ENCODE results near the gene SPTLC2. TPM values are rescaled to one million over a fixed set of nuclear protein-coding genes. Genes with fewer than 3 reads are reported as not detected.
"Not testable (repeated sequence)": the region's sequence is repeated elsewhere in the genome, so short reads cannot be mapped to it uniquely, and the experiment has no call there.

SPTLC2 gene
- total RNA-seq, 4 donors from 2014 or later = 14.5 to 51.3 (median 35.8) TPM

- intact Hi-C loops (cut with DNase I; ENCODE audit: low total_unique reads) = no loop called here
- no peaks in the 10 kb centered on the region for H3K36me3 ChIP-seq
- H3K27me3 ChIP-seq = no peaks in the 10 kb centered on the region
- H3K4me1 ChIP-seq = peaks cover 0 to 63% (median 41%) of the 10 kb centered on the region in 4 donors
- H3K4me3 ChIP-seq = no peak overlapping the region
- peak overlapping the region; percentile 67 to 83 (median 80) for H3K27ac ChIP-seq
- TF ChIP-seq CTCF (IDR thresholded peaks at IDR 0.05) (no peak), POLR2A (IDR thresholded peaks at IDR 0.05) (no peak), POLR2AphosphoS5 (IDR thresholded peaks at IDR 0.05) (no peak)
- H3K9me3 ChIP-seq = no peaks in the 10 kb centered on the region
- WGBS, 2 donors (ENCODE audit: low coverage in 1 of 2) = 47 to 56% methylated on average over 5 of the region's 5 CpGs
- in situ Hi-C loops (cut with MboI; ENCODE audit: low pct_ligation_motif_present in 1 of 4, low pct_unique_long_range_greater_than_20kb in 1 of 4, low sequenced_read_pairs in 3 of 4) = no loop called here
- no peak for DNase-seq
These were observed 27.3 kb downstream of the SPTLC2 start for GRCh38 chr14:77589099-77589498.

DNA sequence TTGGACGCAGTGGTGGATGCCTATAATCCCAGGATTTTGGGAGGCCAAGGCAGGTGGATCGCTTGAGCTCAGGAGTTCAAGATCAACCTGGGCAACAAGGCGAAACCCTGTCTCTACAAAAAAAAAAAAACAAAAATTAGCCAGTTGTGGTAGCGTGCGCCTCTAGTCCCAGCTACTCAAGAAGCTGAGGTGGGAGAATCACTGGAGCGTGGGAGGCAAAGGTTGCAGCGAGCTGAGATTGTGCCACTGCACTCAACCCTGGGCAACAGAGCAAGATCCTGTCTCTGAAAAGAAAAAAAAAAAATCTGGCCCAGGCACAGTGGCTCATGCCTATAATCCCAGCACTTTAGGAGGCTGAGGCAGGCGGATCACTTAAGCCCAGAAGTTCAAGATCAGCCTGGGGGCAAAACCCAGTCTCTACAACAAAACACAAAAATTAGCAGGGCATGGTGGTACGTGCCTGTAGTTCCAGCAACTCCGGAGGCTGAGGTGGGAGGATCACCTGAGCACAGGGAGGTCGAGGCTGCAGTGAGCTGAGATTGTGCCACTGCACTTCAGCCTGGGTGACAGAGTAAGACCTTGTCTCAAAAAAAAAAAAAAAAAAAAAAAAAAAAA is 27.9 kb downstream of the SPTLC2 start:
- intact Hi-C loops (cut with DNase I; ENCODE audit: low total_unique reads); H3K9me3 ChIP-seq; in situ Hi-C loops (cut with MboI; ENCODE audit: low pct_ligation_motif_present in 1 of 4, low pct_unique_long_range_greater_than_20kb in 1 of 4, low sequenced_read_pairs in 3 of 4); DNase-seq; H3K4me3 ChIP-seq; H3K27me3 ChIP-seq; H3K36me3 ChIP-seq: not testable (repeated sequence)
- peaks cover 0 to 62% (median 43%) of the 10 kb centered on the region in 4 donors for H3K4me1 ChIP-seq
- 88 to 95% methylated on average over 4 to 11 of the region's 11 CpGs for WGBS, 2 donors (ENCODE audit: low coverage in 1 of 2)
- peak overlapping the region in 3 of 4 donors; percentile 80 to 83 (median 80) for H3K27ac ChIP-seq

- intact Hi-C loops (cut with DNase I; ENCODE audit: low total_unique reads) = no loop called here
- 73 to 81% methylated on average over 2 to 3 of the region's 3 CpGs for WGBS, 2 donors (ENCODE audit: low coverage in 1 of 2)
- no peak for DNase-seq
- in situ Hi-C loops (cut with MboI; ENCODE audit: low pct_ligation_motif_present in 1 of 4, low pct_unique_long_range_greater_than_20kb in 1 of 4, low sequenced_read_pairs in 3 of 4) = no loop called here
- H3K9me3 ChIP-seq = no peaks in the 10 kb centered on the region
- no peaks in the 10 kb centered on the region for H3K27me3 ChIP-seq
- H3K36me3 ChIP-seq = no peaks in the 10 kb centered on the region
- no peak overlapping the region for H3K4me3 ChIP-seq
- no peak for TF ChIP-seq POLR2A (IDR thresholded peaks at IDR 0.05)
- peaks cover 8 to 59% (median 44%) of the 10 kb centered on the region in 4 donors for H3K4me1 ChIP-seq
- H3K27ac ChIP-seq = no peak overlapping the region
These were observed 31.1 kb downstream of the SPTLC2 start for GRCh38 chr14:77585385-77585784.

- no peak for DNase-seq
- in situ Hi-C loops (cut with MboI; ENCODE audit: low pct_ligation_motif_present in 1 of 4, low pct_unique_long_range_greater_than_20kb in 1 of 4, low sequenced_read_pairs in 3 of 4) (no loop called here), intact Hi-C loops (cut with DNase I; ENCODE audit: low total_unique reads) (no loop called here)
- TF ChIP-seq CTCF (IDR thresholded peaks at IDR 0.05) (no peak), POLR2A (IDR thresholded peaks at IDR 0.05) (no peak), EP300 (IDR thresholded peaks at IDR 0.05; ENCODE audit: low read depth) (no peak), POLR2AphosphoS5 (IDR thresholded peaks at IDR 0.05) (no peak)
- Histone ChIP-seq H3K9me3 (no peaks in the 10 kb centered on the region), H3K4me3 (no peak overlapping the region), H3K27me3 (no peaks in the 10 kb centered on the region), H3K36me3 (no peaks in the 10 kb centered on the region), H3K27ac (no peak overlapping the region), H3K4me1 (peaks cover 8 to 58% (median 39%) of the 10 kb centered on the region in 4 donors)
- WGBS, 2 donors (ENCODE audit: low coverage in 1 of 2) = 82 to 100% methylated on average over 1 to 10 of the region's 10 CpGs
These were observed 31.6 kb downstream of the SPTLC2 start for GRCh38 chr14:77584809-77585208.

DNA sequence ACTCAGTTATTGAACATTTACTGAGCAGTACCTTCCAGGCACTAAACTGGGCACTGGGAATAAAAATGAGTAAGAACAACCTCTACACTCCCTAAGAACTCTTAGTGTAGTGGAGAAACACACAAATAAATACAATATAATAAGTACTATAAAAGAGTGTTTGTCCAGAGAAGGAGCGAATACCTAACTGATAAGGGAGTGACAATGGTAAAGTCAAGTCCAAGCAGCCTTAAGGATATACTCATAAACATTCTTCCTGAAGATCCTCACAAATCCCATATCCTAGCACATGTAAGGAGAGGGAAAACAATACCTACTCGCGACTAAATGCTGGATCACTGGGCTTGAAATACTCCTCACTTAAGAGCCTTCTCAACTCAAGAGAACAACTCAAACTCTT is 32.8 kb downstream of the SPTLC2 start:
- no peaks in the 10 kb centered on the region for H3K27me3 ChIP-seq
- TF ChIP-seq POLR2AphosphoS5 (IDR thresholded peaks at IDR 0.05) (no peak), CTCF (IDR thresholded peaks at IDR 0.05) (no peak), EP300 (IDR thresholded peaks at IDR 0.05; ENCODE audit: low read depth) (no peak), POLR2A (IDR thresholded peaks at IDR 0.05) (no peak)
- intact Hi-C loops (cut with DNase I; ENCODE audit: low total_unique reads) = no loop called here
- no peaks in the 10 kb centered on the region for H3K9me3 ChIP-seq
- no peak overlapping the region for H3K4me3 ChIP-seq
- no peak overlapping the region for H3K27ac ChIP-seq
- WGBS, 2 donors (ENCODE audit: low coverage in 1 of 2) = 61 to 72% methylated on average over 3 of the region's 3 CpGs
- in situ Hi-C loops (cut with MboI; ENCODE audit: low pct_ligation_motif_present in 1 of 4, low pct_unique_long_range_greater_than_20kb in 1 of 4, low sequenced_read_pairs in 3 of 4) = no loop called here
- DNase-seq = no peak
- H3K36me3 ChIP-seq = no peaks in the 10 kb centered on the region
- peaks cover 8 to 51% (median 30%) of the 10 kb centered on the region in 4 donors for H3K4me1 ChIP-seq
